K562 (cell line): ENCODE data around the gene MPI. TPM values are rescaled to one million over a fixed set of nuclear protein-coding genes. Genes with fewer than 3 reads are reported as not detected.

Experiments
- BCLAF1 ChIP-seq, 2 experiments: fragments of 450-650 bp in 1 of 2; IDR thresholded peaks; 2 replicates each; pipeline ENCODE4 v1.6.1; 2011 to 2017; ENCODE audit warnings: low read depth in 2 of 2, antibody characterized with exemption in 1 of 2, borderline replicate concordance in 1 of 2, low read length in 1 of 2, mild to moderate bottlenecking in 1 of 2, mixed read lengths in 1 of 2; ENCODE audit not compliant: control insufficient read depth in 1 of 2
- IRF1 ChIP-seq: sonication (generic); formaldehyde crosslinking; IDR thresholded peaks from 2 replicates; pipeline ENCODE4 v1.8.0; 2022; ENCODE audit warnings: missing genetic modification reagents, mild to moderate bottlenecking, borderline replicate concordance
- KLF6 ChIP-seq: fragments of 250-450 bp; sonication (Bioruptor Pico); IDR thresholded peaks from 2 replicates; pipeline ENCODE4 v1.4.0; 2020; ENCODE audit warnings: mild to moderate bottlenecking, moderate library complexity, borderline replicate concordance
- PBX2 ChIP-seq, 2 experiments: IDR thresholded peaks in 1 of 2; conservative IDR thresholded peaks in 1 of 2; 2 replicates each; pipeline ENCODE4 v1.6.1; 2016; ENCODE audit warnings: low read depth in 2 of 2, mild to moderate bottlenecking in 1 of 2, missing compliant biosample characterization in 1 of 2, missing genetic modification characterization in 1 of 2, moderate library complexity in 1 of 2
- POLR3G ChIP-seq: IDR thresholded peaks from 2 replicates; pipeline ENCODE4 v1.6.1; 2011; ENCODE audit not compliant: insufficient read length, insufficient replicate concordance; ENCODE audit errors: extremely low read depth
- SAFB2 ChIP-seq: fragments of 200-400 bp; formaldehyde crosslinking; IDR thresholded peaks from 2 replicates; pipeline ENCODE4 v1.6.1; 2018; ENCODE audit warnings: borderline replicate concordance, low read length, low read depth, moderate library complexity; ENCODE audit not compliant: severe bottlenecking
- SMARCA4 ChIP-seq: fragments of 450-650 bp; IDR thresholded peaks from 2 replicates; pipeline ENCODE4 v1.6.1; 2016
- SRSF7 ChIP-seq: fragments of 200-400 bp; formaldehyde crosslinking; optimal IDR thresholded peaks from 2 replicates; pipeline ENCODE3; 2017; ENCODE audit warnings: mild to moderate bottlenecking, low read depth, low read length
- TFAP4 ChIP-seq: sonication (generic); formaldehyde crosslinking; IDR thresholded peaks from 2 replicates; pipeline ENCODE4 v1.8.0; 2022; ENCODE audit warnings: missing genetic modification reagents, mild to moderate bottlenecking, moderate library complexity, borderline replicate concordance
- ZNF551 ChIP-seq: fragments of 250-450 bp; sonication (Bioruptor Pico); IDR thresholded peaks from 2 replicates; pipeline ENCODE4 v1.5.0; 2021; ENCODE audit warnings: mild to moderate bottlenecking, moderate library complexity
- ZNF592 ChIP-seq: fragments of 450-650 bp; IDR thresholded peaks from 2 replicates; pipeline ENCODE4 v1.6.1; 2017; ENCODE audit warnings: antibody characterized with exemption, mild to moderate bottlenecking
- polyA plus RNA-seq, 8 experiments: library from polyadenylated mRNA; depleted of rRNA in 4 of 8; stranded (reverse) in 5 of 8; unstranded in 3 of 8; fragments of >200 nt; fragmentation: Nextera tagmentation in 2 of 8; fragmentation: Illumina TruSeq in 1 of 8; extraction: Ambion mirVana in 2 of 8; extraction: Trizol in 1 of 8; gene quantifications; 2 replicates each; pipeline versions ENCODE4 v1.2.1 to v1.2.3, GENCODE V29; 2011 to 2014; ENCODE audit warnings: inconsistent platforms in 1 of 8, missing spikeins in 1 of 8
- total RNA-seq, 7 experiments: library from RNA; depleted of rRNA in 6 of 7; stranded (reverse); fragments of >200 nt in 6 of 7; fragmentation: Illumina TruSeq in 2 of 7; extraction: Trizol in 2 of 7; gene quantifications; 2 replicates each; pipeline versions ENCODE4 v1.2.1 to v1.2.3, GENCODE V29; 2011 to 2021; ENCODE audit warnings: low replicate concordance in 1 of 7

Gene MPI
- total and polyA plus RNA-seq, 9 of the 15 experiments (the other 6 are each of a cell fraction or from before 2014, with no cell fraction given) = 30.7 to 105 (median 40.5) TPM

- no peak for TF ChIP-seq PBX2 (CRISPR knock-in tag; IDR thresholded peaks at IDR 0.05; ENCODE audit: low read depth)
- TF ChIP-seq PBX2 (tag; conservative IDR thresholded peaks at IDR 0.05; ENCODE audit: low read depth) = no peak; the same call in 1 of the 2 replicates
- no peak for TF ChIP-seq POLR3G
- TF ChIP-seq SMARCA4 = no peak
- TF ChIP-seq ZNF592 = peak; percentile 64
- no peak for TF ChIP-seq BCLAF1 (IDR thresholded peaks at IDR 0.05; ENCODE audit: borderline replicate concordance in 1 of 2, control insufficient read depth in 1 of 2, low read depth in 2 of 2, low read length in 1 of 2)
- no peak for TF ChIP-seq SRSF7
- TF ChIP-seq ZNF551 (CRISPR knock-in tag) = no peak
- peak; percentile 89 for TF ChIP-seq TFAP4
- TF ChIP-seq KLF6 (CRISPR knock-in tag) = no peak
- TF ChIP-seq SAFB2 = no peak
- no peak for TF ChIP-seq IRF1 (CRISPR knock-in tag)
These were observed 47.9 kb downstream of the MPI start, which contains the start of gene COX5A (continued) for GRCh38 chr15:74937590-74938371.
